Colonic mucosa (tissue), 4 donors: Measurements from ENCODE around the gene SLC25A48. TPM values are rescaled to one million over a fixed set of nuclear protein-coding genes. Genes with fewer than 3 reads are reported as not detected.

ENCODE experiments used
- DNase-seq: peaks from one replicate; pipeline ENCODE4 v3.0.0-alpha.2; 2020
- H3K27ac ChIP-seq: fragments of 200-600 bp; one replicate; pipeline ENCODE4 v1.8.0; 2021
- H3K27me3 ChIP-seq: fragments of 200-600 bp; one replicate; pipeline ENCODE4 v1.8.0; 2021
- H3K36me3 ChIP-seq: fragments of 200-600 bp; one replicate; pipeline ENCODE4 v1.8.0; 2021
- H3K4me1 ChIP-seq: fragments of 200-600 bp; one replicate; pipeline ENCODE4 v1.8.0; 2021; ENCODE audit warnings: mild to moderate bottlenecking
- H3K4me3 ChIP-seq: fragments of 200-600 bp; one replicate; pipeline ENCODE4 v1.8.0; 2021
- H3K9ac ChIP-seq, 2 donors: one replicate each; pipeline ENCODE4 v1.7.0; 2013; ENCODE audit warnings: control low read depth in 2 of 2, low read depth in 2 of 2, low read length in 2 of 2
- H3K9me3 ChIP-seq: fragments of 200-600 bp; one replicate; pipeline ENCODE4 v1.8.0; 2021
- CTCF ChIP-seq: fragments of 200-600 bp; IDR thresholded peaks from one replicate; pipeline ENCODE4 v1.8.0; 2022; ENCODE audit warnings: antibody characterized with exemption, mild to moderate bottlenecking
- intact Hi-C: fragments of 100-400 bp; cut with DNase I; formaldehyde crosslinking; loops from one replicate; pipeline ENCODE4 v1.14.1; 2022
- total RNA-seq, 2 donors: library from RNA; stranded (reverse); fragmentation: NEBNext Ultra II Directional in 1 of 2; extraction: Animal tissue kit (Norgen Biotek cat#: 25700) in 1 of 2; gene quantifications; one replicate each; pipeline ENCODE4 v1.2.1, GENCODE V29; 2021
- donor health status: healthy.
- donor health status: DM: no; HTN: no; CAD: no.
- donor health status: DM: no; HTN: no; CAD: no.

Gene SLC25A48
- total RNA-seq, 2 donors from 2014 or later, result 4.1 to 6.0 TPM

DNA sequence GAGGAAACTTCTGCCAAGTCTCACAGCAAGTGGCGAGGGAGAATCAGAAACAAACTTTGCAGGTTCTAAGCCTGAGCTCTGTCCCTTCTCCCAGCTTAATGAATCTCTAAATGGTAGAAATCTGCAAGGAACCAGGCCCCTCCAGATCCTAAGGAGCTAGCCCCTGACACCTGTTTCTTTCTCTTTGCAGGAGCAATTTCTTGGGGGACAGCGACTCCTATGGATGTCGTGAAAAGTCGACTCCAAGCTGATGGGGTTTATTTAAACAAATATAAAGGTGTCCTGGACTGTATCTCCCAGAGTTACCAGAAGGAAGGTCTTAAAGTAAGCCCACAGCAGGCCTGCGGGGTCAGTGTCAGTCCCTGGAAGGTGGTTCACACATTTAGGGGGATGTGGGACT, 39.4 kb downstream of the SLC25A48 start:
- no peaks in the 10 kb centered on the region for H3K36me3 ChIP-seq
- no peak overlapping the region for H3K27ac ChIP-seq
- no peaks in the 10 kb centered on the region for H3K9me3 ChIP-seq
- intact Hi-C loops, result no loop called here
- peaks cover 5% of the 10 kb centered on the region for H3K4me1 ChIP-seq
- no peaks in the 10 kb centered on the region for H3K27me3 ChIP-seq
- no peak for DNase-seq
- no peak overlapping the region for H3K9ac ChIP-seq
- no peak overlapping the region for H3K4me3 ChIP-seq
- no peak for TF ChIP-seq CTCF

DNA sequence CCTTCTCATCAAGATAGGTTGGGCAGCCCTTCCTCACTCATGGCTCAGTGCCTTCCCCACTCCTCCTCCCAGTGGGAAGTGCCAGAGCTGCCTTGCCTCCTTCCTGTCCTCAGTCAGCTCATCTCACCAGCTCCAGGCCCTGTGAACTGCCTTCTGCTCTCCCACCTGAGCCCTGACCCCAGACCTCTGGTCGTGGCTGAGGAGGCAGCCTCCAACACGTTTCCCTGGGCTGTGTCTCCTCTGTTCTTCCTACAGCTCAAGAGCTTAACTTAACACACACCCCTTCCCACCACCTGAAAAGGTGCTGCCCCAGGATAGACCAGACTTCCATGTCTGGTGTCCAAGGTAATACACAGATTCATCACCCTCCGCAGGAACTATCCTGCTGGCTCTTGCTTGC, 40.0 kb downstream of the SLC25A48 start:
- Histone ChIP-seq H3K4me1 (peaks cover 4% of the 10 kb centered on the region), H3K27ac (no peak overlapping the region), H3K9me3 (no peaks in the 10 kb centered on the region), H3K27me3 (no peaks in the 10 kb centered on the region), H3K4me3 (no peak overlapping the region), H3K9ac (no peak overlapping the region), H3K36me3 (no peaks in the 10 kb centered on the region)
- TF ChIP-seq CTCF, result no peak
- no peak for DNase-seq
- intact Hi-C loops, result no loop called here

DNA sequence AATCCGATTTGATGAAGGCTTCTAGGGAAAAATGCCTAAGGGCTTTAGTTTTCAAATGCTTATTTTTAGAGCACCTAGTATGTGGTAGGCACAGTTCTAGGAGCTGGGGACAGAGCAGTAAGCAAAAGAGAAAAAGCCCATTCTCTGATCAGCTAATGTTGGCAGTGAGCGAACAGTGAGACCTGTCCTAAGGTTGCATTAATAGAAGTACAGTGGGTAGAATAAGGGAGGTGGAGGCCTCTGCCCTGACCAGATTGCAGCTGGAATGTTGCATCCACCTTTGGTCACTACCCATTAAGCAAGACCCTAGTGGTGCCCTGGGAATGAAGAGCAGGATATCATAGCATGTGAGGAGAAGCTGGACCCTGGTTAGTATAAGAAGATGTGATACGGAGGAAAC, 41.1 kb downstream of the SLC25A48 start:
- no peaks in the 10 kb centered on the region for H3K36me3 ChIP-seq
- H3K27me3 ChIP-seq, result no peaks in the 10 kb centered on the region
- H3K27ac ChIP-seq, result no peak overlapping the region
- no peak overlapping the region for H3K9ac ChIP-seq
- no peak for TF ChIP-seq CTCF
- no peak for DNase-seq
- no peaks in the 10 kb centered on the region for H3K4me1 ChIP-seq
- intact Hi-C loops, result no loop called here
- H3K4me3 ChIP-seq, result no peak overlapping the region
- no peaks in the 10 kb centered on the region for H3K9me3 ChIP-seq

DNA sequence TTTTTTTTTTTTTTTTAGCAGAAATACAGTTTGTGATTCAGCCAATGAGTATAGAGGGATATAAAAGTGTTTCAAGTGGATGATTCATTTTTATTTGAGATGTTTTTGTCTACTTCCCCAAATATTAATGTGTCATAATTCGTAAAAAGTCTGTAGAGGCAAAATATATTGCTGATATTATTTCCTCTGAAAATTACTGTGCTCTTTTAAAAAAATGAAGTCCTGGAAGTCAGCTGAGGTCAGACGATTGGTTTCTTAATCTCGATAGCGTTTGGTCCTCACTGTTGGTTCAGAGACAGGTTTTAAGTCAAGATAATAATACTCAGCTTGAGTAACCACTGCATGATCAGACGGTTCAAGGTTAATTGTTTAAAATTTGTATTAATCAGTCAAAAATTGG, 41.7 kb downstream of the SLC25A48 start:
- H3K9me3 ChIP-seq, result no peaks in the 10 kb centered on the region
- H3K4me3 ChIP-seq, result no peak overlapping the region
- no peak for DNase-seq
- intact Hi-C loops, result no loop called here
- H3K27me3 ChIP-seq, result no peaks in the 10 kb centered on the region
- H3K9ac ChIP-seq, result no peak overlapping the region
- no peak for TF ChIP-seq CTCF
- no peaks in the 10 kb centered on the region for H3K4me1 ChIP-seq
- no peaks in the 10 kb centered on the region for H3K36me3 ChIP-seq
- H3K27ac ChIP-seq, result no peak overlapping the region

- no peaks in the 10 kb centered on the region for H3K9me3 ChIP-seq
- H3K4me1 ChIP-seq, result no peaks in the 10 kb centered on the region
- H3K4me3 ChIP-seq, result no peak overlapping the region
- no peak for TF ChIP-seq CTCF
- no peaks in the 10 kb centered on the region for H3K36me3 ChIP-seq
- no peaks in the 10 kb centered on the region for H3K27me3 ChIP-seq
- H3K9ac ChIP-seq, result no peak overlapping the region
- DNase-seq, result no peak
- no peak overlapping the region for H3K27ac ChIP-seq
- intact Hi-C loops, result no loop called here
Measured at GRCh38 chr5:135877570-135878155, 43.2 kb downstream of the SLC25A48 start.
